CD4-positive, alpha-beta T cell (primary cell): Measurements from ENCODE around the gene SLC49A4. TPM values are rescaled to one million over a fixed set of nuclear protein-coding genes. Genes with fewer than 3 reads are reported as not detected.
A peak's percentile ranks its signal among the peaks of the same experiment; 100 is the strongest.

Source experiments
- ATAC-seq: fragments of 200-7000 bp; cut with Tn5 transposase; one replicate; pipeline ENCODE4 v1.10.0; 2022; ENCODE audit warnings: mild to moderate bottlenecking; ENCODE audit not compliant: poor library complexity
- CTCF ChIA-PET: fragments of 350-600 bp; sonication (Branson Sonifier 250); formaldehyde crosslinking; loops from one replicate; lab custom pipeline; 2021; ENCODE audit warnings: antibody characterized with exemption, inconsistent platforms; lab: Charles Lee
- POLR2A ChIA-PET: fragments of 350-600 bp; sonication (Branson Sonifier 250); formaldehyde crosslinking; loops from one replicate; lab custom pipeline; 2021; ENCODE audit warnings: antibody characterized with exemption, inconsistent platforms; lab: Charles Lee
- DNase-seq, 14 experiments: peaks; one replicate each; pipeline ENCODE4 v3.0.0-alpha.2; 2013 to 2020; ENCODE audit warnings: mixed read lengths in 2 of 14
- H3K27ac ChIP-seq, 2 donors: one replicate each; pipeline versions ENCODE4 v1.5.1 to v1.7.0; 2013; ENCODE audit warnings: low read length in 2 of 2, low read depth in 1 of 2, mild to moderate bottlenecking in 1 of 2
- H3K27me3 ChIP-seq, 2 experiments: 1 replicate in 1 of 2; 2 replicates in 1 of 2; pipeline versions ENCODE4 v1.6.1 to v1.7.0; 2013; ENCODE audit warnings: low read length in 2 of 2, control low read depth in 1 of 2, mild to moderate bottlenecking in 1 of 2, moderate library complexity in 1 of 2; ENCODE audit not compliant: insufficient read depth in 2 of 2, control insufficient read depth in 1 of 2
- H3K36me3 ChIP-seq: one replicate; pipeline ENCODE4 v1.6.1; 2013; ENCODE audit warnings: low read length, control low read depth; ENCODE audit not compliant: insufficient read depth
- H3K4me1 ChIP-seq: one replicate; pipeline ENCODE4 v1.6.1; 2013; ENCODE audit warnings: low read length, control low read depth; ENCODE audit not compliant: insufficient read depth
- H3K4me3 ChIP-seq: one replicate; pipeline ENCODE4 v1.5.1; 2013; ENCODE audit warnings: mild to moderate bottlenecking, low read length, moderate library complexity
- H3K9me3 ChIP-seq, 2 experiments: 1 replicate in 1 of 2; 2 replicates in 1 of 2; pipeline versions ENCODE4 v1.6.1 to v1.7.0; 2013; ENCODE audit warnings: low read length in 2 of 2, mild to moderate bottlenecking in 2 of 2, control low read depth in 1 of 2, moderate library complexity in 1 of 2; ENCODE audit not compliant: control insufficient read depth in 1 of 2, insufficient read depth in 1 of 2
- H3K27ac Mint-ChIP-seq: one replicate; pipeline ENCODE4 v1.8.0; 2020; ENCODE audit warnings: mixed read lengths
- H3K27me3 Mint-ChIP-seq: one replicate; pipeline ENCODE4 v1.8.0; 2021; ENCODE audit warnings: mixed read lengths
- H3K36me3 Mint-ChIP-seq: one replicate; pipeline ENCODE4 v1.8.0; 2021; ENCODE audit warnings: low read depth, mixed read lengths
- H3K4me1 Mint-ChIP-seq: one replicate; pipeline ENCODE4 v1.8.0; 2021; ENCODE audit warnings: low read depth, mixed read lengths
- H3K4me3 Mint-ChIP-seq: one replicate; pipeline ENCODE4 v1.8.0; 2020; ENCODE audit warnings: mild to moderate bottlenecking, mixed read lengths
- H3K9me3 Mint-ChIP-seq: one replicate; pipeline ENCODE4 v1.8.0; 2020; ENCODE audit warnings: mixed read lengths
- CTCF ChIP-seq: fragments of 200-600 bp; IDR thresholded peaks from one replicate; pipeline ENCODE4 v1.8.0; 2022; ENCODE audit warnings: antibody characterized with exemption, mild to moderate bottlenecking
- intact Hi-C, 2 experiments: fragments of 100-400 bp; cut with DNase I in 1 of 2; cut with micrococcal nuclease in 1 of 2; formaldehyde crosslinking; loops; one replicate each; pipeline versions ENCODE4 v1.15.1 to v1.9.0; 2023 to 2025; cut with DNase I, micrococcal nuclease
- total RNA-seq, 174 experiments: library from RNA in 2 of 174; stranded (reverse) in 2 of 174; gene quantifications; one replicate each; pipeline ENCODE4 v1.2.3 and lab custom pipeline; 2021 to 2026

Gene SLC49A4
- total RNA-seq, 2 experiments from 2014 or later = 4.7 to 5.1 TPM

GRCh38 chr3:122892118-122892960, 97.5 kb downstream of the SLC49A4 start:
- DNase-seq = no peak
- H3K9me3 ChIP-seq = no peaks in the 10 kb centered on the region
- ChIA-PET CTCF (no interaction called here), POLR2A (no interaction called here)
- H3K36me3 ChIP-seq = no peaks in the 10 kb centered on the region
- no peaks in the 10 kb centered on the region for H3K36me3 Mint-ChIP-seq
- H3K9me3 Mint-ChIP-seq = no peaks in the 10 kb centered on the region
- peaks cover 4% of the 10 kb centered on the region for H3K4me1 ChIP-seq
- ATAC-seq = no peak
- H3K4me3 Mint-ChIP-seq = no peak overlapping the region
- no peaks in the 10 kb centered on the region for H3K27me3 ChIP-seq
- no peak for TF ChIP-seq CTCF
- no peak overlapping the region for H3K27ac Mint-ChIP-seq
- no peaks in the 10 kb centered on the region for H3K27me3 Mint-ChIP-seq
- intact Hi-C loops = no loop called here
- H3K4me1 Mint-ChIP-seq = peaks cover 8% of the 10 kb centered on the region
- no peak overlapping the region for H3K4me3 ChIP-seq
- no peak overlapping the region for H3K27ac ChIP-seq

GRCh38 chr3:122893282-122893681, 98.4 kb downstream of the SLC49A4 start:
- no peak overlapping the region for H3K4me3 ChIP-seq
- DNase-seq = peak in 1 of 14 experiments; percentile 11
- intact Hi-C loops = no loop called here
- H3K27me3 ChIP-seq = no peaks in the 10 kb centered on the region
- no peak overlapping the region for H3K4me3 Mint-ChIP-seq
- H3K27me3 Mint-ChIP-seq = peaks cover under 1% of the 10 kb centered on the region
- H3K9me3 ChIP-seq = no peaks in the 10 kb centered on the region
- H3K27ac Mint-ChIP-seq = no peak overlapping the region
- H3K9me3 Mint-ChIP-seq = no peaks in the 10 kb centered on the region
- H3K36me3 Mint-ChIP-seq = no peaks in the 10 kb centered on the region
- H3K4me1 ChIP-seq = peaks cover 4% of the 10 kb centered on the region
- POLR2A ChIA-PET = no interaction called here
- no peak for TF ChIP-seq CTCF
- peaks cover 8% of the 10 kb centered on the region for H3K4me1 Mint-ChIP-seq
- H3K27ac ChIP-seq = no peak overlapping the region
- H3K36me3 ChIP-seq = no peaks in the 10 kb centered on the region
- CTCF ChIA-PET = no interaction called here
- no peak for ATAC-seq

GRCh38 chr3:122893754-122894668, 99.1 kb downstream of the SLC49A4 start:
- Histone ChIP-seq H3K9me3 (no peaks in the 10 kb centered on the region), H3K27me3 (peaks cover 0 to 3% of the 10 kb centered on the region in 2 experiments), H3K4me1 (peaks cover 4% of the 10 kb centered on the region), H3K4me3 (no peak overlapping the region), H3K27ac (no peak overlapping the region), H3K36me3 (no peaks in the 10 kb centered on the region)
- ChIA-PET CTCF (no interaction called here), POLR2A (no interaction called here)
- Mint-ChIP-seq H3K27ac (no peak overlapping the region), H3K27me3 (peaks cover 8% of the 10 kb centered on the region), H3K9me3 (no peaks in the 10 kb centered on the region), H3K4me3 (no peak overlapping the region), H3K36me3 (no peaks in the 10 kb centered on the region), H3K4me1 (peaks cover 8% of the 10 kb centered on the region)
- no peak for DNase-seq
- no peak for TF ChIP-seq CTCF
- intact Hi-C loops = no loop called here
- ATAC-seq = no peak
